KMS-11 (cell line): Measurements from ENCODE around the gene PARVB.

Experiments
- H2AFZ ChIP-seq: fragments of 200-600 bp; sonication (generic); 2 replicates; pipeline ENCODE4 v1.6.1; 2016; ENCODE audit warnings: antibody characterized with exemption, mixed run types, low read depth
- H3K27ac ChIP-seq: fragments of 200-600 bp; sonication (generic); 2 replicates; pipeline ENCODE4 v1.6.1; 2016; ENCODE audit warnings: mild to moderate bottlenecking, mixed run types
- H3K27me3 ChIP-seq: fragments of 200-600 bp; sonication (generic); 2 replicates; pipeline ENCODE4 v1.6.1; 2017; ENCODE audit warnings: mild to moderate bottlenecking, low read depth, mixed run types, moderate library complexity; ENCODE audit not compliant: insufficient read depth
- H3K36me3 ChIP-seq: fragments of 200-600 bp; sonication (generic); 2 replicates; pipeline ENCODE4 v1.6.1; 2017; ENCODE audit warnings: mild to moderate bottlenecking, mixed run types; ENCODE audit not compliant: insufficient read depth
- H3K4me1 ChIP-seq: fragments of 200-600 bp; sonication (generic); 2 replicates; pipeline ENCODE4 v1.6.1; 2016; ENCODE audit warnings: mild to moderate bottlenecking, low read depth, mixed run types; ENCODE audit not compliant: poor library complexity, severe bottlenecking
- H3K4me2 ChIP-seq: fragments of 200-600 bp; sonication (generic); 2 replicates; pipeline ENCODE4 v1.7.0; 2016; ENCODE audit warnings: mild to moderate bottlenecking, mixed run types
- H3K4me3 ChIP-seq: fragments of 200-600 bp; sonication (generic); IDR thresholded peaks from 2 replicates; pipeline ENCODE4 v1.6.1; 2017; ENCODE audit warnings: low read depth, low read length, mixed read lengths; ENCODE audit not compliant: insufficient read depth
- H3K79me2 ChIP-seq: fragments of 200-600 bp; sonication (generic); 2 replicates; pipeline ENCODE4 v1.6.1; 2016; ENCODE audit warnings: low read depth, mixed run types; ENCODE audit not compliant: insufficient read depth
- H3K9ac ChIP-seq: fragments of 200-600 bp; sonication (generic); 2 replicates; pipeline ENCODE4 v1.6.1; 2016; ENCODE audit warnings: mild to moderate bottlenecking, mixed run types
- H4K20me1 ChIP-seq: fragments of 200-600 bp; sonication (generic); 2 replicates; pipeline ENCODE4 v1.6.1; 2016; ENCODE audit warnings: mild to moderate bottlenecking, mixed run types; ENCODE audit not compliant: insufficient read depth
- TF ChIP-seq, protein P1 (sequence below): fragments of 200-600 bp; sonication (generic); conservative IDR thresholded peaks from 2 replicates; pipeline ENCODE4 v1.6.1; 2017; ENCODE audit warnings: low read depth, mild to moderate bottlenecking, antibody characterized with exemption, low read length, moderate library complexity, mixed read lengths

Gene PARVB

GRCh38 chr22:43998679-43999264 lies 25.3 kb upstream of the PARVB start:
- TF ChIP-seq, protein P1, sequence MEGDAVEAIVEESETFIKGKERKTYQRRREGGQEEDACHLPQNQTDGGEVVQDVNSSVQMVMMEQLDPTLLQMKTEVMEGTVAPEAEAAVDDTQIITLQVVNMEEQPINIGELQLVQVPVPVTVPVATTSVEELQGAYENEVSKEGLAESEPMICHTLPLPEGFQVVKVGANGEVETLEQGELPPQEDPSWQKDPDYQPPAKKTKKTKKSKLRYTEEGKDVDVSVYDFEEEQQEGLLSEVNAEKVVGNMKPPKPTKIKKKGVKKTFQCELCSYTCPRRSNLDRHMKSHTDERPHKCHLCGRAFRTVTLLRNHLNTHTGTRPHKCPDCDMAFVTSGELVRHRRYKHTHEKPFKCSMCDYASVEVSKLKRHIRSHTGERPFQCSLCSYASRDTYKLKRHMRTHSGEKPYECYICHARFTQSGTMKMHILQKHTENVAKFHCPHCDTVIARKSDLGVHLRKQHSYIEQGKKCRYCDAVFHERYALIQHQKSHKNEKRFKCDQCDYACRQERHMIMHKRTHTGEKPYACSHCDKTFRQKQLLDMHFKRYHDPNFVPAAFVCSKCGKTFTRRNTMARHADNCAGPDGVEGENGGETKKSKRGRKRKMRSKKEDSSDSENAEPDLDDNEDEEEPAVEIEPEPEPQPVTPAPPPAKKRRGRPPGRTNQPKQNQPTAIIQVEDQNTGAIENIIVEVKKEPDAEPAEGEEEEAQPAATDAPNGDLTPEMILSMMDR: no peak
- H4K20me1 ChIP-seq: no peaks in the 10 kb centered on the region
- no peaks in the 10 kb centered on the region for H3K79me2 ChIP-seq
- no peaks in the 10 kb centered on the region for H3K27me3 ChIP-seq
- H3K4me1 ChIP-seq: no peaks in the 10 kb centered on the region
- no peak overlapping the region for H3K9ac ChIP-seq
- no peak overlapping the region for H3K4me2 ChIP-seq
- H2AFZ ChIP-seq: no peak overlapping the region
- H3K27ac ChIP-seq: no peak overlapping the region
- no peak overlapping the region for H3K4me3 ChIP-seq
- no peaks in the 10 kb centered on the region for H3K36me3 ChIP-seq

- H3K9ac ChIP-seq: no peak overlapping the region
- no peak overlapping the region for H3K27ac ChIP-seq
- TF ChIP-seq, protein P1: no peak
- H3K4me2 ChIP-seq: no peak overlapping the region
- no peaks in the 10 kb centered on the region for H4K20me1 ChIP-seq
- no peaks in the 10 kb centered on the region for H3K27me3 ChIP-seq
- no peaks in the 10 kb centered on the region for H3K36me3 ChIP-seq
- H3K79me2 ChIP-seq: no peaks in the 10 kb centered on the region
- no peak overlapping the region for H2AFZ ChIP-seq
- H3K4me3 ChIP-seq: no peak overlapping the region
- no peaks in the 10 kb centered on the region for H3K4me1 ChIP-seq
These were observed 24.7 kb upstream of the PARVB start for GRCh38 chr22:43999378-43999777.

GRCh38 chr22:44000123-44000522 lies 24.0 kb upstream of the PARVB start:
- H3K27ac ChIP-seq: no peak overlapping the region
- H3K27me3 ChIP-seq: no peaks in the 10 kb centered on the region
- TF ChIP-seq, protein P1: no peak
- H3K4me2 ChIP-seq: no peak overlapping the region
- H3K4me1 ChIP-seq: no peaks in the 10 kb centered on the region
- no peak overlapping the region for H3K4me3 ChIP-seq
- H3K79me2 ChIP-seq: no peaks in the 10 kb centered on the region
- H4K20me1 ChIP-seq: no peaks in the 10 kb centered on the region
- no peaks in the 10 kb centered on the region for H3K36me3 ChIP-seq
- H2AFZ ChIP-seq: no peak overlapping the region
- H3K9ac ChIP-seq: no peak overlapping the region

DNA sequence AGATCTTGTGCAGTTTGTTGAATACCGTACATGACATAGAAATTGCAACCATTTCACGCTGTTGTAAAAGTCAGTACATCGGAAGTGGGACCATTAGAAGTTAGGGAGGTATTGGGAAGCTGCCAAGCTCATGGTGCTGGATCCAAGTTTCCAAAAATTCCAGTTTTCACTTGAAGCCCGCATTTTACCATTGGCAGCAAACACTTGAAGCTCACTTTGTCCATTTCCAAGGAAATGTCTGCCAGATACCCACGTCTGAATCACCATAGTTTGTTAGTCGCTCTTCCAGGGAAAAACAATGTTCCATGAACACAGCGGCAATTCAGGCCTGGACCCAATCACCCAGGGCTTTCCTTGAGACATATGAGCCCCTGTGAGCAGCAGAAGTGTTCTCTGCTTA lies 22.6 kb upstream of the PARVB start:
- no peaks in the 10 kb centered on the region for H3K79me2 ChIP-seq
- H3K27me3 ChIP-seq: no peaks in the 10 kb centered on the region
- TF ChIP-seq, protein P1: no peak
- H3K4me1 ChIP-seq: no peaks in the 10 kb centered on the region
- H3K36me3 ChIP-seq: no peaks in the 10 kb centered on the region
- no peak overlapping the region for H3K4me3 ChIP-seq
- H3K27ac ChIP-seq: no peak overlapping the region
- H2AFZ ChIP-seq: no peak overlapping the region
- H3K4me2 ChIP-seq: no peak overlapping the region
- no peak overlapping the region for H3K9ac ChIP-seq
- H4K20me1 ChIP-seq: no peaks in the 10 kb centered on the region
